ENCODE results near the gene TIMP4.
A peak's percentile ranks its signal among the peaks of the same experiment; 100 is the strongest.

Gene TIMP4

DNA sequence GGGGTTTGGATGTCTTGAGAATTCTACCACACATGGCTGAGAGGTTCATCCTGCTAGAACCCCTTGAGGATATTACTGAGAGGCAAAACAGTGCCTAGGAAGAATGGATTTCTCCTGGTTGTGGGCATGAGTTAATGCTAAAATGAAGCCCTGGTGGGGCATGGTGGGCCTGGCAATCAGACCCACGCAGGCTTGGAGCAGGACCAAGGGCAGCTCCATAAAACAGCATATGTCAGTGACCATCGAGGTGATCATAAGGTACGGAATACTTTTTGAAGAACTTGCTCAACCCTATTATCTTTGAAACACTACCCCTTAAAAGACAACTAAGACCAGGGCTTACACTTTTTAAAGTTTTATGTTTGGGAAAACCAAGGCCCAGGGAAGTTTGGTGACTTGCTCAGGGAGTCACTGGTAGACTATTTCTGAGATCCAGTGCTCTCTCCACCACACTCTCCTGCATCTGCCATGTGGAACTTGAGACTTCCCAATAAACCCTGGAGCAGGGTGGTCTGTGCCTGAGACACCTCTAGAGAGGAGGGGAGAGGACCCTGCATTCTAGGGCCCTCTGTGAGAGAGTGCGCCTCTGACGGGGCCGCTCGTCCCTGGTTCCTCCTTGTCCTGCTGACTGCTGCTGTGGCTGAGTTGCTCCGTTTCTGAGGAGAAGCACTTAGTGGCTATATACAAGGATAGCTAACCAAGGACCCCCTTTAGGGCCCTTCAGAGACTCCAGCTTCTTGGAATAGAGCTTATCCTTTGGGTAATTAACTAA, 28.0 kb upstream of the TIMP4 start:
- no peak for DNase-seq
- intact Hi-C loops (cut with DNase I): no loop called here

- intact Hi-C loops (cut with DNase I): no loop called here
- DNase-seq: no peak
Observed at GRCh38 chr3:12186046-12186445, 27.3 kb upstream of the TIMP4 start.

GRCh38 chr3:12185172-12185710, 26.5 kb upstream of the TIMP4 start:
- intact Hi-C loops (cut with DNase I): no loop called here
- no peak for DNase-seq

- intact Hi-C loops (cut with DNase I): no loop called here
- peak in 1 of 10 donors; percentile 87 for DNase-seq
Observed at GRCh38 chr3:12184541-12184940, 25.8 kb upstream of the TIMP4 start.

- intact Hi-C loops (cut with DNase I): no loop called here
Observed at GRCh38 chr3:12182687-12183441, 24.2 kb upstream of the TIMP4 start.

GRCh38 chr3:12181806-12182205, 23.1 kb upstream of the TIMP4 start:
- intact Hi-C loops (cut with DNase I): no loop called here
- DNase-seq: no peak

More at GRCh38 chr3:12182687-12183441, 24.2 kb upstream of the TIMP4 start:
- no peak for DNase-seq

DNA sequence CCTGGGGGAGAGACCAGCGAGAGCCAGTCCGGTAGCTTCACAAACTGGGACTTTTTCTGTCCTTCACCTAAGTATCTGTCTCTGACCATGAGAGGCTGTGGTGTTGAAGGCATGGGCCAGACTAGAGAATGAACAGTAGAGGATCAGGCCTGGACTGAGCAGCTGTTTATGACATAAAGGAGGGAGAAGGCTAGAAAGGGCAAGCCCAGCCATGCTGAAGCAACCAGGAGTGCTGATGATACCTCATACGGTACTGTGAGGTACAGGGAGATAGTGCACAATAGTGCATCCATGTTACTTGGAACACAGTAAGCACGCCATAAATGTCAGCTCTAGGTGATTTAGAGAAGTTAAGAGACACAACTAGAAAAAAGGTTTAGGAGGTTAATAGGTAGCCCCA, 22.6 kb upstream of the TIMP4 start:
- intact Hi-C loops (cut with DNase I): no loop called here
- DNase-seq: no peak

GRCh38 chr3:12180631-12181030, 21.9 kb upstream of the TIMP4 start:
- no peak for DNase-seq
- intact Hi-C loops (cut with DNase I): no loop called here

DNA sequence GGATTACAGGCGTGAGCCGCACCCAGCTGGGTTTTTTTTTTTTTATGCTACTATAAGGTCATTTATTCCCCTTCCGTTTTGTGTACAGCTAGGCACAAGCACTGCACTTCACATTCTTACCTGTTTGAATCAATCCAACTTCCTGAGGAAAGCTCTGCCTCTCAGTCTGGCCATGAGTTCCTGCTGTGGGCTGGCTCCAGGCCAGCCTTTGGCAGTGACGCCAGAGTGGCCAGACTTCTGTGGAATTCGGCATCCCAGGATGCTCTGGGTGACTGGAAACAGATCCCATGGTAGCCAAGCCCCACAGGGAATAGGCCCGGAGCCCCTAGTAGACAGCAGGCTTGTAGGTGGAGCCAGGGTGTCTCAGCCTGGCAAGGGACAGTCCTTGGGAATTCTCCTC, 21.5 kb upstream of the TIMP4 start:
- peak in 1 of 10 donors; percentile 74 for DNase-seq
- intact Hi-C loops (cut with DNase I): no loop called here

DNA sequence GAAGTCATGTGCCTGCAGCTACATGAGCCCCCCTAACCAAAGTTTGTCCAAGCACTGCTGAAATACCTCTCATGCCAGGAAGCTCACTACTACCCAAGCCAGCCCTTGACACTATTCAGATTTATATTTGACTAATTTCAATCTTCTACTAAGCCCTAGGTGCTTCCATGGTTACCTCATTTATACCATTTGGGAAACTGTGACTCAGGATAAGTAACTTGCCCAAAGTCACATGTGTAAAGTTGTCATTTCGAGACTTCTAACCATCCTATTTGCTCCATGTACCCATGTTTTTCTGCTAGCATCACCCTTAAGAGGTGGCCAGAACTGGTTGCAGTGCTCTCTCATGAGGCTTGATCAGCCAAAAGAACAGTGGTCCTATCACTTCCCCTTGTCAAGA, 20.7 kb upstream of the TIMP4 start:
- DNase-seq: no peak
- intact Hi-C loops (cut with DNase I): no loop called here

DNA sequence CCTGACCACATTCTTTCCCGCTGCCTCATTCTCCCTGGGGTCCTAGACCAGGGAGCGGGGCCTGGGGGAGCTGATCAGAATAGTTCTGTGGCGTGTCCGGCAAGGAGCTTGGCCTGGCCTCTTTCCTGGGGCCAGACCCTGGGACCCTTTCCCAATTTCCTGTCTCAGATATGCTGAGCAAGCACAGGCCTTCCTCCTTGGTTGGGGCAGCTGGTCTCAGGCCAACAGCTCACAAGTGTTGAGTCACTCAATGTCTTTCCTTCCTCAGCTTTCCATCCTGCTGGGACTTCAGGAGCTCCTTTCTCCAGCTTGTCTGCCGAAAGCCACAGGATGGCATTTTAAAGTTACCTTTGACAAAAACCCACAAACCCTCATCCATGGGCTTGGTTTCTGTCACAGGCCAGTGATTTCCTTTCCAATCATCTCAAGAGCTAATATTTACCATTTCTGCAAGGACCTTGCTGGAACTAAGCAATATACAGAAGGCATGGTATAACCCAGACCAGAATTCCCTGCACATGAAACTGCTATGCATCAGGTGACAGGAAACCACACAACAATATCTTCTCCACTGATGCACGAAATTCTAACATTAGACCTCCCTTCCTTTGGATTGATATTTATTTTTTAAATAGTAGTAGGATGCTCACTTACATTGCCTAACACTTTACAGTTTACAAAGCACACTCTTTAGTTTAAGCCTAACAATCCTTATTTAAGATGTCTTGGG, 19.5 kb upstream of the TIMP4 start:
- intact Hi-C loops (cut with DNase I): no loop called here
- peak in 2 of 10 donors; percentile 69 to 81 for DNase-seq

GRCh38 chr3:12177126-12177525, 18.4 kb upstream of the TIMP4 start:
- DNase-seq: no peak
- intact Hi-C loops (cut with DNase I): no loop called here

DNA sequence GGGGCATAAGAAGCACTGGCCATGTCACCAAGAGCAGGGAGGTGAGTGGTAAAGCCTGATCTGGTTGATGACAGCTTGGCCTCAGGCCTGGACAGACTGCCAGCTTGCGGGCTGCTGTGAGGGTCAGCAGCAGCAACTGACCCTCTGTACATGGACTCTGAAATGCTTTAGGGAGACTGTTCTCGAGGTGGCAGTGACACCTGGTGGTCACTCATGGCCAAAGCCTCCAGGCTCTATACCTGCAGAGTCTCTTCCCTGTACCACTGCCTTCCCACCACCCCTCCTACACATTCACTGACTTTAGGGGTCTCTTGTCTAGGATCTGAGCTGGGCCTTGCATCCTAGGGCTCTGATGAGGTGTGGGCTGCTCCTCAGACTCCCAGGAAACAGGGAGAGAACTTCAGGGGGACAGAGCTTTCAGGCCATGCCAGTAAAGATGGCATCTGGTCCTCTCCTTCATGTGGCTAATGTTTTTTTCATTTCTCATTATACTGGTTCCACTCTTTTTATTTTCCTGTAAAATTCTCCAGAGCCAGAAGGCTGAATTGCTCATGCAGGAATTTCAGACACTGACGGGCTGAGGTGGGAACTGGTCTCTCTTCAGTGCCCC, 17.2 kb upstream of the TIMP4 start:
- peak in 9 of 10 donors; percentile 21 to 92 (median 64) for DNase-seq
- intact Hi-C loops (cut with DNase I): loop anchor here (1.0 kb wide), 1 partner anchor 41 kb away; no protein-coding TSS in a partner anchor

DNA sequence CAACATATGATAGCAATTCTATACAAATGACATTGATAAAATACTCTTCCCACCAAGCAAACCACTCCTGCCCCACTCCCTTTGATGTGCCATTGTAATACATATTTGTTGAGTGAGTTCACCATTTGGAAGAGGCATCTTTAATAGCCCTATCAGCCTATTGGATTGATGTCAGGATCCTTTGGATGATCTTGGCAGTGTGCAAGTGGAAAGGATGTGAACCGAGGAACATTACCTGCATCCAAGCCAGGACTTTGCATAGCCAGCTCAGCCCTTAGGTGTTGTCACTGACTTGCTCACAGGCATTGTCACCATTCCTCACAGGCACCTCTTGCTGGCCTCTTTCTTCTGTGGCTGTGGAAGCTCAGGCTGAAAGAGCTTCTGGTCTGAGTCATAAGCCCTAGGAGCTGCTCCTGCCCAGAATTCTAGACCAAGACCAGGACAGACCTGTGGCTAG, 16.5 kb upstream of the TIMP4 start:
- DNase-seq: no peak
- intact Hi-C loops (cut with DNase I): no loop called here

DNA sequence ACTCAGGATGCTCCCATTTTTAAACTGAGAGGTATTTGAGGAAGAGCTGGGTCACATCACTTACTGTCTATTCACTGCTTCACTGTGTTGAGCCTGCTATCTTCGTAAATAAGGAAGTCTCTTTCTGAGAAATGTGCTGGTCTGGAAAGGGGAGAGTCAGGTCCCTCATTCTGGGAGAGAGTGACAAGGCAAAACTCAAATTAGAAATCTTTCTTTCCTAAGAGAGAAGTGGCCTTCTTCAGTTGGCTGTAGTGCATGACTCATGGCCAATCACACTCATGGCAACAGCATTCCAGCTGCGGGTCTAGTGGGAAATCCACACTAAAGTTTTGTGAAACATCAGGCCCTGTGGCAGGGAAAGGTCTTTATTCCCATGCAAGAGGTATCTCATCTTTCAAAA, 11.5 kb upstream of the TIMP4 start:
- no peak for DNase-seq

GRCh38 chr3:12165909-12166308, 7.2 kb upstream of the TIMP4 start:
- no peak for DNase-seq
- intact Hi-C loops (cut with DNase I): no loop called here

More for the DNA sequence above, 11.5 kb upstream of the TIMP4 start:
- intact Hi-C loops (cut with DNase I): no loop called here

- DNase-seq: peak in 1 of 10 donors; percentile 59
- intact Hi-C loops (cut with DNase I): no loop called here
Observed at GRCh38 chr3:12159227-12159601, 502 bp upstream of the TIMP4 start.

DNA sequence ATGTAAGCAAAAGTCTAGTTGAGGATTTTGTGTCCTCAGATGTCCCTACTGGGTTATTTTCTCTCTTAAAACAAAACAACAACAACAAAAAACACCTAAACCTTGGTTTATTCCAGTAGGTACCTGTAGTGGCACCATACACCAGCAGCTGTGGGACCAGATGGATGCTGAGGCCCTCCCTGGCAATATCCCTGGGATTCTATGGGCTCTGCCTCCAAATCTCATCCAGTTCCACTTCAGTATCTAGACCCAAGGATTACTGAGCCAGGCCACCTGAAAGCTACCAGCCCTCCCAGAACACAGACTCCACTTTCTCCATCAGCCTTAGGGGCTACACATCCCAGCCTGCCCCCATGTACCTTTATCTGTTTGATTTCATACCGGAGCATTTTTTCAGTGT, 1.7 kb downstream of the TIMP4 start:
- intact Hi-C loops (cut with DNase I): no loop called here
- no peak for DNase-seq

- DNase-seq: no peak
- intact Hi-C loops (cut with DNase I): no loop called here
Observed at GRCh38 chr3:12155828-12156227, 2.9 kb downstream of the TIMP4 start.

DNA sequence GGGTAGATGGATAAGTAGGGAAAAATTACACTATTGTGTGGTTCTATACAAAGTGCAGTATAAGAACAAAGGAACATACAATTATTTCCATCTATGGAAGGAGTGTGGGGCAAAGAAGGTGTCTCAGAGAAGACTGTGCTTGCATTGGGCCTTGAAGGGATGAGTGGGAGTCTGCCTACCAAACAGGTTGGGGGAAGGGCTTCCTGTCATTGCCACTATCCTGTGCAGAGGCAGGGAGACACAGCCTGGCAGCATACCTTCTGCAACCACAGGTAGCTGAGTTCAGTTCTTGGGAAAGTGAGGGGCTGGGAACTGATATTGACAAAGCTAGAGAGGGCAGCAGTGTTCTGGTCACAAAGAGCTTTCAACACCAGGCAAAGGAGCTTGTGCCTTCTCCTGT, 3.4 kb downstream of the TIMP4 start:
- intact Hi-C loops (cut with DNase I): no loop called here
- DNase-seq: no peak
